Sigmoid colon (tissue), 7 donors: ENCODE results near the gene OR10J1. TPM values are rescaled to one million over a fixed set of nuclear protein-coding genes. Genes with fewer than 3 reads are reported as not detected.

ENCODE experiments used
- DNase-seq: peaks from one replicate; pipeline ENCODE4 v3.0.0-alpha.2; 2019
- H3K27ac ChIP-seq, 4 donors: fragments of 200-600 bp; sonication (generic); one replicate each; pipeline ENCODE4 v1.5.1; 2016 to 2019; ENCODE audit warnings: mild to moderate bottlenecking in 1 of 4
- H3K27me3 ChIP-seq, 3 donors: fragments of 200-600 bp; sonication (generic); one replicate each; pipeline ENCODE4 v1.5.1; 2019; ENCODE audit warnings: mild to moderate bottlenecking in 1 of 3
- H3K36me3 ChIP-seq, 4 donors: fragments of 200-600 bp; sonication (generic); one replicate each; pipeline ENCODE4 v1.5.1; 2016 to 2019
- H3K4me1 ChIP-seq, 4 donors: fragments of 200-600 bp; sonication (generic); one replicate each; pipeline ENCODE4 v1.5.1; 2017 to 2019
- H3K4me3 ChIP-seq, 4 donors: fragments of 200-600 bp; sonication (generic); one replicate each; pipeline ENCODE4 v1.5.1; 2017 to 2019; ENCODE audit warnings: mild to moderate bottlenecking in 2 of 4, moderate library complexity in 1 of 4
- H3K9me3 ChIP-seq, 4 donors: fragments of 200-600 bp in 3 of 4; sonication (generic) in 3 of 4; one replicate each; pipeline versions ENCODE4 v1.5.1 to v1.6.1; 2013 to 2019
- EP300 ChIP-seq, 4 donors: sonication (generic); formaldehyde crosslinking; IDR thresholded peaks; one replicate each; pipeline ENCODE4 v1.6.1; 2017; ENCODE audit warnings: antibody characterized with exemption in 4 of 4
- POLR2A ChIP-seq, 2 donors: fragments of 450-650 bp; IDR thresholded peaks; one replicate each; pipeline ENCODE4 v1.6.1; 2016; ENCODE audit warnings: antibody characterized with exemption in 2 of 2, mild to moderate bottlenecking in 2 of 2, moderate library complexity in 2 of 2
- POLR2AphosphoS5 ChIP-seq, 4 donors: sonication (generic); formaldehyde crosslinking; IDR thresholded peaks; one replicate each; pipeline ENCODE4 v1.6.1; 2017; ENCODE audit warnings: antibody characterized with exemption in 4 of 4
- WGBS, 2 donors: extraction: QIAGEN DNeasy Blood & Tissue Kit; methylation state at CpG; one replicate each; pipeline ENCODE4 v1.1.7; 2013; 5-methylcytosine and 5-hydroxymethylcytosine counted together
- intact Hi-C: fragments of 100-400 bp; cut with DNase I; formaldehyde crosslinking; loops from one replicate; pipeline ENCODE4 v1.15.1; 2023
- polyA plus RNA-seq, 3 donors: library from polyadenylated mRNA; stranded (reverse); fragments of 200-250 nt; gene quantifications; one replicate each; pipeline ENCODE4 v1.2.3, GENCODE V29; 2013
- total RNA-seq, 4 donors: library from RNA; depleted of rRNA; stranded (reverse); fragments of >200 nt; gene quantifications; one replicate each; pipeline ENCODE4 v1.1.0, GENCODE V29; 2016
- TF ChIP-seq, protein P1 (sequence below), 4 experiments: fragments of 450-650 bp in 3 of 4; fragments of 200-600 bp in 1 of 4; IDR thresholded peaks; one replicate each; pipeline ENCODE4 v1.5.1; 2016 to 2019; ENCODE audit warnings: antibody characterized with exemption in 4 of 4, mild to moderate bottlenecking in 3 of 4, moderate library complexity in 2 of 4
- donor health status: healthy with polysubstance abuse.
- donor health status: Bipolar disorder and iron deficiency.
- donor health status: healthy.

The OR10J1 gene, protein sequence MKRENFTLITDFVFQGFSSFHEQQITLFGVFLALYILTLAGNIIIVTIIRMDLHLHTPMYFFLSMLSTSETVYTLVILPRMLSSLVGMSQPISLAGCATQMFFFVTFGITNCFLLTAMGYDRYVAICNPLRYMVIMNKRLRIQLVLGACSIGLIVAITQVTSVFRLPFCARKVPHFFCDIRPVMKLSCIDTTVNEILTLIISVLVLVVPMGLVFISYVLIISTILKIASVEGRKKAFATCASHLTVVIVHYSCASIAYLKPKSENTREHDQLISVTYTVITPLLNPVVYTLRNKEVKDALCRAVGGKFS
- not detected for total RNA-seq
- not detected for polyA plus RNA-seq

DNA sequence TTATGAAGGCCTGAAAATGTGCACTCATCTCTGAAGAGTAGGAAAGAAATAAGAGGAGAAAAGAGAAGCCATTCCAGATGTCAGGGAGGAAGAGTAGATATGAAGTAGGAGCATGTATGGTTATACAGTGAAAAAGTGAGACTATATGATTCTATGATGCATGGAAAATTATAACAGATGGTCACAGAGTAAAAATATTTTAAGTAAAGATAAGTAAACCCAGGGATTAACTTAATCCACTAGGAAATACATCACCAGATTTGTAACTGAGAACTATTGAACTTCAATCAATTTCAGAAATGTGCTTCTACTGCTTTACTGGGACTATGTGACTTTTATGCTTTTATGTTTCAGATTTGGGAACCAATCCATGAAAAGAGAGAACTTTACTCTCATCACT is at the start of gene OR10J1:
OR10J1 (plus strand) TSS at position 301 of the 400 bp plus-strand sequence; CDS start at position 371, 70 bp downstream.
- no peaks in the 10 kb centered on the region for H3K36me3 ChIP-seq
- H3K27ac ChIP-seq = no peak within 1 kb of the TSS
- TF ChIP-seq EP300 (IDR thresholded peaks at IDR 0.05) (no peak), POLR2A (IDR thresholded peaks at IDR 0.05) (no peak), POLR2AphosphoS5 (IDR thresholded peaks at IDR 0.05) (no peak)
- TF ChIP-seq, protein P1, sequence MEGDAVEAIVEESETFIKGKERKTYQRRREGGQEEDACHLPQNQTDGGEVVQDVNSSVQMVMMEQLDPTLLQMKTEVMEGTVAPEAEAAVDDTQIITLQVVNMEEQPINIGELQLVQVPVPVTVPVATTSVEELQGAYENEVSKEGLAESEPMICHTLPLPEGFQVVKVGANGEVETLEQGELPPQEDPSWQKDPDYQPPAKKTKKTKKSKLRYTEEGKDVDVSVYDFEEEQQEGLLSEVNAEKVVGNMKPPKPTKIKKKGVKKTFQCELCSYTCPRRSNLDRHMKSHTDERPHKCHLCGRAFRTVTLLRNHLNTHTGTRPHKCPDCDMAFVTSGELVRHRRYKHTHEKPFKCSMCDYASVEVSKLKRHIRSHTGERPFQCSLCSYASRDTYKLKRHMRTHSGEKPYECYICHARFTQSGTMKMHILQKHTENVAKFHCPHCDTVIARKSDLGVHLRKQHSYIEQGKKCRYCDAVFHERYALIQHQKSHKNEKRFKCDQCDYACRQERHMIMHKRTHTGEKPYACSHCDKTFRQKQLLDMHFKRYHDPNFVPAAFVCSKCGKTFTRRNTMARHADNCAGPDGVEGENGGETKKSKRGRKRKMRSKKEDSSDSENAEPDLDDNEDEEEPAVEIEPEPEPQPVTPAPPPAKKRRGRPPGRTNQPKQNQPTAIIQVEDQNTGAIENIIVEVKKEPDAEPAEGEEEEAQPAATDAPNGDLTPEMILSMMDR (IDR thresholded peaks at IDR 0.05) = no peak
- H3K4me1 ChIP-seq = no peaks in the 10 kb centered on the region
- no peak for DNase-seq
- H3K27me3 ChIP-seq = no peaks in the 10 kb centered on the region
- no peak within 1 kb of the TSS for H3K4me3 ChIP-seq
- no peaks in the 10 kb centered on the region for H3K9me3 ChIP-seq
- intact Hi-C loops = no loop called here

DNA sequence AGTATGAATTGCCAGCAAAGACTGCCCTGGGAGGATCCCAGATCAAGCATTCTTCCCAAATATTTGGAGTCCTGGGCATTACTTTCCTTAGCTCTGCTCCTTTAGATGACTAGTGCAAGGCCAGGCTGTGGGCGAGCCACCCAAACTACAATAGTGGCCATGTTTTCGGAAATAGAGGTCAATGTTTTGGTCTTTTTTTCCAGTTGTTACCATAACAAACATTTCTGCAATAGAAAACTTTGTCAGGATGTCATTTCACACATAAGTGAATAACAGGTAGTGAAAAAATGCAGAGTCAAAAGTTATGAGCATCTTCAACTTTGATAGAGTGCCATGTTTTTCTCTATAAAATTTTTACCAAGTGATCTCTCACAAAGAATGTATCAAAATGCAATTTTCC is 32.7 kb upstream of the OR10J1 start:
- intact Hi-C loops = no loop called here
- no peaks in the 10 kb centered on the region for H3K36me3 ChIP-seq
- WGBS, 2 donors = 88% methylated on average over 2 of the region's 2 CpGs
- H3K27me3 ChIP-seq = no peaks in the 10 kb centered on the region
- no peak overlapping the region for H3K4me3 ChIP-seq
- no peaks in the 10 kb centered on the region for H3K4me1 ChIP-seq
- DNase-seq = no peak
- TF ChIP-seq POLR2A (IDR thresholded peaks at IDR 0.05) (no peak), POLR2AphosphoS5 (IDR thresholded peaks at IDR 0.05) (no peak), EP300 (IDR thresholded peaks at IDR 0.05) (no peak)
- no peaks in the 10 kb centered on the region for H3K9me3 ChIP-seq
- no peak overlapping the region for H3K27ac ChIP-seq

DNA sequence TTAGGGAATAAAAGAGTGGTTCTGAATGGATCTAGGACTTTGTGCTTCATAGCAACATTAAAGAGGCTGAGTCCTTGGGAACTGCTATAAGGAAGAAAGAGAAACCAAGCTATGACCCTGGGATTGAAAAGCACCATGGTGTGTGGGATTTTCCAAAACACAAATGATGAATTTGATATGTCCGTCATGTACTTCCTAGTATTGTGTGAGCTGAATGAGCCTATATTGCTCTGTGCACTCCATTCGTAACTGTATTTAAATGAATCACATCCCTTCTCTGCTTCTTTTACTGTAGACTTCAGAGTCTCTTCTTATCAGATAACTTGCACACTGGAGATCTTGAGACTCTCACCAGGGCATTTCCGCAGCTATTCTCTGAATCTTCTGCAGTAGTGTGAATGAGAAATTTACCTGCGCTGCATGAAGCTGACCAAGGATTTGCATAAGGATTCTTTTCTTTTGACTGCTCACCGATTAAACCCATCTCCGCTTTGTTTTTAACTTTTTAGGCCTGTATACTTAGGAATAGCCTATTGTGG is 30.6 kb upstream of the OR10J1 start:
- intact Hi-C loops = no loop called here
- no peak for TF ChIP-seq POLR2AphosphoS5 (IDR thresholded peaks at IDR 0.05)
- TF ChIP-seq, protein P1 (IDR thresholded peaks at IDR 0.05) = no peak
- TF ChIP-seq POLR2A (IDR thresholded peaks at IDR 0.05) = no peak
- no peak for TF ChIP-seq EP300 (IDR thresholded peaks at IDR 0.05)

DNA sequence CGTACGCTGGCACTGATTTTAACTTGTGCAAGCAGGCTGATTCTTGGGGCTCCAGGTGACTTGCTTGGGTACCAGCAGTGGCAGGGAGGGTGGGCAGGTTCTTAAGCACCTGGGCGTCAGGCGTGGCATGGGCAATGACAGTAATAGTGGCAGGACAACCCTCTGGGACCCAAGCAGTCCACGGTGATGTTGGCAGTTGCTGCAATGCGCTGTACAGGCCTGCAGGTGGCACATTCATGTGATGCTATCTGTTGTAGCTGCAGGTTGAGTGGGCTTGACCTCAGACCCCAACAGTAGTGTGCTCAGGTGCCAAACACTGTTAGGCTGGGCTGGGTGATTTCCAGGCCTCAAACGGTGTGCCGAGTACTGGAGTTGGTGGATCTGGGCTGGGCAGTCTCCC is 17.7 kb upstream of the OR10J1 start:
- Histone ChIP-seq H3K36me3 (no peaks in the 10 kb centered on the region), H3K27me3 (no peaks in the 10 kb centered on the region), H3K9me3 (peaks cover 0 to 8% (median 3%) of the 10 kb centered on the region in 4 donors), H3K4me3 (no peak overlapping the region), H3K27ac (no peak overlapping the region), H3K4me1 (no peaks in the 10 kb centered on the region)
- 84 to 85% methylated on average over 8 of the region's 8 CpGs for WGBS, 2 donors
- TF ChIP-seq EP300 (IDR thresholded peaks at IDR 0.05) = no peak
- TF ChIP-seq, protein P1 (IDR thresholded peaks at IDR 0.05) = no peak
- no peak for TF ChIP-seq POLR2A (IDR thresholded peaks at IDR 0.05)
- TF ChIP-seq POLR2AphosphoS5 (IDR thresholded peaks at IDR 0.05) = no peak
- intact Hi-C loops = no loop called here
- no peak for DNase-seq

More for the DNA sequence above, 30.6 kb upstream of the OR10J1 start:
- no peaks in the 10 kb centered on the region for H3K9me3 ChIP-seq
- H3K27ac ChIP-seq = no peak overlapping the region
- no peaks in the 10 kb centered on the region for H3K36me3 ChIP-seq
- DNase-seq = no peak
- H3K4me1 ChIP-seq = no peaks in the 10 kb centered on the region
- H3K4me3 ChIP-seq = no peak overlapping the region
- H3K27me3 ChIP-seq = no peaks in the 10 kb centered on the region
- WGBS, 2 donors = 80 to 88% methylated on average over 6 of the region's 6 CpGs

DNA sequence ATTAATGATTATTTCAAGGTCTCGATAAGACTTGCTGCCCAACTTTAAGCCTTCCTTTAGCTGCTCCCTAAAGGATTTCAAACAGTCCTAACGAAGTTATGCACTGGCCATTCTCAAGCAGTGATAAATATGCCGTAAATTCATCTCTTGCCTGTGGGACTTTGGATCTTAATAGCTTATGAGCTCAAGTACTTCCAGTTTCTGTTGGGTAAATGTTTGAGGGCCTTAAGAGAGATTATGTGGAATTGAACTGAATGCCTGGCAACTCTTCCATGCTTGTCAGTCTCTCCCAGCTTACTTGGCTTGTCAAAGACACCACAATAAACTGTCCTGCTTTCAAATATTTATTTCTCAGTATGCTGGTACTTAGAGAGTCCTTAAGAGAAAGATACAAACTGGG is 11.0 kb upstream of the OR10J1 start:
- no peak overlapping the region for H3K27ac ChIP-seq
- H3K36me3 ChIP-seq = no peaks in the 10 kb centered on the region
- WGBS, 2 donors = 18 to 57% methylated on average over 3 of the region's 3 CpGs
- no peaks in the 10 kb centered on the region for H3K4me1 ChIP-seq
- H3K9me3 ChIP-seq = no peaks in the 10 kb centered on the region
- no peak overlapping the region for H3K4me3 ChIP-seq
- H3K27me3 ChIP-seq = no peaks in the 10 kb centered on the region
- no peak for DNase-seq
- intact Hi-C loops = no loop called here
- no peak for TF ChIP-seq POLR2AphosphoS5 (IDR thresholded peaks at IDR 0.05)
- no peak for TF ChIP-seq POLR2A (IDR thresholded peaks at IDR 0.05)
- TF ChIP-seq, protein P1 (IDR thresholded peaks at IDR 0.05) = no peak
- no peak for TF ChIP-seq EP300 (IDR thresholded peaks at IDR 0.05)
